PC-3 (cell line): ENCODE data around the gene LRRC57. TPM values are rescaled to one million over a fixed set of nuclear protein-coding genes. Genes with fewer than 3 reads are reported as not detected.

ENCODE experiments used
- ATAC-seq: fragments of 200-7000 bp; cut with Tn5 transposase; 2 replicates; pipeline ENCODE4 v1.9.1; 2020; ENCODE audit warnings: mild to moderate bottlenecking, moderate library complexity
- BruUV-seq: library from RNA; stranded (reverse); fragments of 400-500 nt; replicated peaks from 2 replicates; lab custom pipeline; 2021; lab: Mats Ljungman, UMichigan
- CTCF ChIA-PET: fragments of 300-600 bp; sonication (Branson Sonifier 250); formaldehyde crosslinking; loops from one replicate; lab custom pipeline; 2022; ENCODE audit warnings: antibody characterized with exemption; lab: Charles Lee
- POLR2A ChIA-PET: fragments of 300-600 bp; sonication (Branson Sonifier 250); formaldehyde crosslinking; loops from one replicate; lab custom pipeline; 2022; ENCODE audit warnings: antibody characterized with exemption; ENCODE audit not compliant: unreplicated experiment; lab: Charles Lee
- DNase-seq: peaks from one replicate; pipeline ENCODE4 v3.0.0-alpha.2; 2015
- H2AFZ ChIP-seq: fragments of 300-600 bp; sonication (generic); 2 replicates; pipeline ENCODE4 v1.6.0; 2016; ENCODE audit warnings: antibody characterized with exemption, low read length
- H3F3A ChIP-seq: fragments of 300-600 bp; sonication (generic); one replicate; pipeline ENCODE4 v1.6.0; 2017; ENCODE audit warnings: antibody characterized with exemption, low read length, control low read depth, mild to moderate bottlenecking; ENCODE audit not compliant: unreplicated experiment
- H3K27ac ChIP-seq: fragments of 300-600 bp; sonication (generic); 2 replicates; pipeline ENCODE4 v1.5.1; 2016; ENCODE audit warnings: mild to moderate bottlenecking, low read length
- H3K27me3 ChIP-seq: fragments of 300-600 bp; sonication (generic); 2 replicates; pipeline ENCODE4 v1.6.1; 2016; ENCODE audit warnings: low read length, mixed read lengths
- H3K36me3 ChIP-seq: fragments of 300-600 bp; sonication (generic); 2 replicates; pipeline ENCODE4 v1.6.1; 2016; ENCODE audit warnings: low read depth, mixed run types, low read length, mixed read lengths
- H3K4me1 ChIP-seq: fragments of 300-600 bp; sonication (generic); 2 replicates; pipeline ENCODE4 v1.5.1; 2016; ENCODE audit warnings: low read length; ENCODE audit not compliant: insufficient read depth
- H3K4me2 ChIP-seq: fragments of 300-600 bp; sonication (generic); 2 replicates; pipeline ENCODE4 v1.6.0; 2016; ENCODE audit warnings: low read length
- H3K4me3 ChIP-seq: fragments of 300-600 bp; sonication (generic); 2 replicates; pipeline ENCODE4 v1.5.1; 2016; ENCODE audit warnings: mild to moderate bottlenecking, low read length, mixed read lengths
- H3K79me2 ChIP-seq: fragments of 300-600 bp; sonication (generic); 2 replicates; pipeline ENCODE4 v1.6.1; 2017; ENCODE audit warnings: low read length, mixed read lengths
- H3K9ac ChIP-seq: fragments of 300-600 bp; sonication (generic); 2 replicates; pipeline ENCODE4 v1.6.0; 2016; ENCODE audit warnings: mild to moderate bottlenecking, low read length
- H3K9me2 ChIP-seq: fragments of 300-600 bp; sonication (generic); replicated peaks from 2 replicates; pipeline ENCODE4 v1.6.1; 2016; ENCODE audit warnings: mixed run types, low read length, mixed read lengths
- H3K9me3 ChIP-seq: fragments of 300-600 bp; sonication (generic); 2 replicates; pipeline ENCODE4 v1.6.1; 2016; ENCODE audit warnings: low read length, mixed read lengths
- H4K20me1 ChIP-seq: fragments of 300-600 bp; sonication (generic); 2 replicates; pipeline ENCODE4 v1.6.1; 2016; ENCODE audit warnings: low read length, mixed read lengths
- EZH2 ChIP-seq: fragments of 300-600 bp; sonication (generic); IDR thresholded peaks from one replicate; pipeline ENCODE4 v1.6.1; 2017; ENCODE audit warnings: antibody characterized with exemption, mild to moderate bottlenecking, low read length; ENCODE audit not compliant: unreplicated experiment
- EZH2phosphoT487 ChIP-seq: fragments of 300-600 bp; sonication (generic); IDR thresholded peaks from 2 replicates; pipeline ENCODE4 v1.6.1; 2018; ENCODE audit warnings: mild to moderate bottlenecking, antibody characterized with exemption, low read length, borderline replicate concordance
- intact Hi-C: fragments of 100-400 bp; cut with micrococcal nuclease; formaldehyde crosslinking; loops from 2 replicates; pipeline ENCODE4 v1.9.0; 2023
- total RNA-seq: library from RNA; depleted of rRNA; stranded (reverse); fragments of >200 nt; gene quantifications from 2 replicates; pipeline ENCODE4 v1.2.3, GENCODE V29; 2014
- TF ChIP-seq, protein P1 (sequence below): fragments of 300-600 bp; sonication (generic); conservative IDR thresholded peaks from 2 replicates; pipeline ENCODE4 v1.5.1; 2017; ENCODE audit warnings: antibody characterized with exemption, low read depth, mild to moderate bottlenecking, low read length

Gene LRRC57
- total RNA-seq, 1 experiment from 2014 or later: 9.1 TPM

DNA sequence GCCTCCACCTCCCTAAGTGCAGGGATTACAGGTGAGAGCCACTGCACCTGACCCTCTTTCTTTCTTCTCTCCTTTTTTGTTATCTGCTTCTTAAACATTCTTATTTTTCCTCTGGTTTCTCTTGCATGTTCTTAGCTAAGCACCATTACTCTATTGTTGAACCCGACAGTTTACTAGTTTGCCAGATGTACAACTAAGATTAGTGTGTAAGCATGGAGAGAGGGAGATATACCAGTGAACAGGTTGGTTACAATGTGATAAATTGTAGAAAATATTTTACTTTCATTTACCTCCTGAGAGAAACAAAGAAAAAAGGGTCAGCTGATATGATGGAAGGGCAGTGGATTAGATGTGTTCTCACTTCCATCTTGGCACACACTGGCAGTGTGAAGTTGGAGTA, 5.0 kb upstream of the LRRC57 start:
- intact Hi-C loops: no loop called here
- BruUV-seq: no TSS peak
- CTCF ChIA-PET: no interaction called here
- H3F3A ChIP-seq: no peaks in the 10 kb centered on the region
- H2AFZ ChIP-seq: no peak overlapping the region
- H3K9ac ChIP-seq: no peak overlapping the region
- no peaks in the 10 kb centered on the region for H3K9me3 ChIP-seq
- H4K20me1 ChIP-seq: peaks cover 3% of the 10 kb centered on the region; the same call in 1 of the 2 replicates
- H3K27ac ChIP-seq: no peak overlapping the region
- POLR2A ChIA-PET: interaction anchor here (0.6 kb wide), 1 partner anchor 85 kb away, joined by 4 read pairs; no protein-coding TSS in a partner anchor
- peaks cover 8% of the 10 kb centered on the region; the same call in 1 of the 2 replicates for H3K36me3 ChIP-seq
- peaks cover 77% of the 10 kb centered on the region for H3K79me2 ChIP-seq
- no peak overlapping the region for H3K4me2 ChIP-seq
- peaks cover 5% of the 10 kb centered on the region for H3K4me1 ChIP-seq
- ATAC-seq: no peak
- H3K9me2 ChIP-seq: no peaks in the 10 kb centered on the region
- H3K27me3 ChIP-seq: no peaks in the 10 kb centered on the region
- H3K4me3 ChIP-seq: no peak overlapping the region
- TF ChIP-seq EZH2 (no peak), EZH2phosphoT487 (no peak)
- TF ChIP-seq, protein P1, sequence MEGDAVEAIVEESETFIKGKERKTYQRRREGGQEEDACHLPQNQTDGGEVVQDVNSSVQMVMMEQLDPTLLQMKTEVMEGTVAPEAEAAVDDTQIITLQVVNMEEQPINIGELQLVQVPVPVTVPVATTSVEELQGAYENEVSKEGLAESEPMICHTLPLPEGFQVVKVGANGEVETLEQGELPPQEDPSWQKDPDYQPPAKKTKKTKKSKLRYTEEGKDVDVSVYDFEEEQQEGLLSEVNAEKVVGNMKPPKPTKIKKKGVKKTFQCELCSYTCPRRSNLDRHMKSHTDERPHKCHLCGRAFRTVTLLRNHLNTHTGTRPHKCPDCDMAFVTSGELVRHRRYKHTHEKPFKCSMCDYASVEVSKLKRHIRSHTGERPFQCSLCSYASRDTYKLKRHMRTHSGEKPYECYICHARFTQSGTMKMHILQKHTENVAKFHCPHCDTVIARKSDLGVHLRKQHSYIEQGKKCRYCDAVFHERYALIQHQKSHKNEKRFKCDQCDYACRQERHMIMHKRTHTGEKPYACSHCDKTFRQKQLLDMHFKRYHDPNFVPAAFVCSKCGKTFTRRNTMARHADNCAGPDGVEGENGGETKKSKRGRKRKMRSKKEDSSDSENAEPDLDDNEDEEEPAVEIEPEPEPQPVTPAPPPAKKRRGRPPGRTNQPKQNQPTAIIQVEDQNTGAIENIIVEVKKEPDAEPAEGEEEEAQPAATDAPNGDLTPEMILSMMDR: no peak
- DNase-seq: no peak

DNA sequence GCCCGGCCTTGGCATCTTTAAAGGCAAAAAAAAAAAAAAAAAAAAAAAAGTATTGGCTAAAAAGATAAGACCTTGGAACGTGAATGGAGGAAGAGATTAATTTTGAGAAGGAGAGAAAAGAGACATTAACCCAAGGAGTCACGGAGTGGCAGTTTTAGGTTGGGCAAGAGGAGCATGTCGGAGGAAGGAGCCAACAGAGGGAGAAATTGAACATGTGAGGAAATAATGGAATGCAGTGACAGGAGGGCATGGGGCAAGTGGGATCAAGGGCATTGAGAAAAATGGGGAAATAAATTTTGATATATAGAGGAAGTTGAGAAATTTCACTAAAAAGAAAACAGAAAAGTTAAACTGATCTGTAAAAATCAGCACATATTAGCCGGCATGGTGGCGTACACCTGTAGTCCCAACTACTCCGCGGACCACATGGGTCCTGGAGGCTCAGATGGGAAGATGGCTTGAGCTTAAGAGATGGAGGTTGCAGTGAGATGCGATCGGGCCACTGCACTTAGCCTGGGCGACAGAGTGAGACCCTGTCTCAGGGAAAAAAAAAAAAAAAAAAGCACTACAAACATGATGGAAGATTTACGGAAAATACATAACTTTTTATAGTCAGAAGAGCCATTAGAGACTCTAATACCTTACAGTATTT, 1.3 kb upstream of the LRRC57 start:
- H3K27ac ChIP-seq: no peak overlapping the region
- intact Hi-C loops: loop anchor here (5.0 kb wide), 2 partner anchors 32 to 53 kb away; partner anchors contain the start of gene SNAP23

More for the DNA sequence above, 1.3 kb upstream of the LRRC57 start:
- H3F3A ChIP-seq: no peaks in the 10 kb centered on the region
- DNase-seq (no peak), ATAC-seq (no peak)
- peak overlapping the region; percentile 94 for H3K4me3 ChIP-seq
- H3K9me3 ChIP-seq: no peaks in the 10 kb centered on the region
- peak overlapping the region; percentile 96 for H3K9ac ChIP-seq
- H3K4me2 ChIP-seq: peak overlapping the region; percentile 88
- H3K9me2 ChIP-seq: no peaks in the 10 kb centered on the region
- no peaks in the 10 kb centered on the region for H4K20me1 ChIP-seq
- peaks cover 81% of the 10 kb centered on the region for H3K79me2 ChIP-seq
- H3K27me3 ChIP-seq: no peaks in the 10 kb centered on the region
- no peak overlapping the region for H2AFZ ChIP-seq
- ChIA-PET CTCF (no interaction called here), POLR2A (interaction anchor here (0.6 kb wide), 3 partner anchors 25 to 55 kb away, joined by 3 to 4 read pairs (median 3); no protein-coding TSS in a partner anchor)
- no peak for TF ChIP-seq EZH2phosphoT487
- TF ChIP-seq, protein P1: no peak
- TF ChIP-seq EZH2: no peak
- peaks cover 16% of the 10 kb centered on the region for H3K4me1 ChIP-seq
- peaks cover under 1% of the 10 kb centered on the region; the same call in 1 of the 2 replicates for H3K36me3 ChIP-seq
- no TSS peak for BruUV-seq
